B cell (primary cell): ENCODE measurements around the gene SMAD7. TPM values are rescaled to one million over a fixed set of nuclear protein-coding genes. Genes with fewer than 3 reads are reported as not detected.
A peak's percentile ranks its signal among the peaks of the same experiment; 100 is the strongest.

ENCODE experiments used
- ATAC-seq: fragments of 200-7000 bp; cut with Tn5 transposase; one replicate; pipeline ENCODE4 v1.10.0; 2021; ENCODE audit warnings: low read depth, mild to moderate bottlenecking, moderate number of reproducible peaks, moderate library complexity
- CTCF ChIA-PET: fragments of 350-600 bp; sonication (Branson Sonifier 250); formaldehyde crosslinking; loops from one replicate; lab custom pipeline; 2021; ENCODE audit warnings: antibody characterized with exemption, inconsistent platforms; lab: Charles Lee
- POLR2A ChIA-PET: fragments of 350-600 bp; sonication (Branson Sonifier 250); formaldehyde crosslinking; loops from one replicate; lab custom pipeline; 2021; ENCODE audit warnings: antibody characterized with exemption; lab: Charles Lee
- DNase-seq: peaks from one replicate; pipeline ENCODE4 v3.0.0; 2013
- H2AFZ ChIP-seq: 2 replicates; pipeline ENCODE4 v1.6.1; 2012; ENCODE audit warnings: mild to moderate bottlenecking, low read depth, low read length; ENCODE audit not compliant: insufficient read depth, poor library complexity, severe bottlenecking
- H3K27ac ChIP-seq, 2 donors: 1 replicate in 1 of 2; 2 replicates in 1 of 2; pipeline ENCODE4 v1.5.1; 2012 to 2013; ENCODE audit warnings: low read length in 2 of 2, mild to moderate bottlenecking in 2 of 2, moderate library complexity in 1 of 2
- H3K27me3 ChIP-seq, 4 experiments: fragments of 200-600 bp in 1 of 4; sonication (generic) in 1 of 4; replicated peaks in 1 of 4; 1 replicate in 2 of 4; 2 replicates in 2 of 4; pipeline versions ENCODE4 v1.6.1 to v1.7.0; 2013 to 2016; ENCODE audit warnings: low read length in 3 of 4, mild to moderate bottlenecking in 2 of 4, mixed read lengths in 1 of 4, moderate library complexity in 1 of 4; ENCODE audit not compliant: insufficient read depth in 4 of 4, control insufficient read depth in 3 of 4; ENCODE audit errors: control extremely low read depth in 1 of 4
- H3K36me3 ChIP-seq, 2 experiments: replicated peaks in 1 of 2; 1 replicate in 1 of 2; 2 replicates in 1 of 2; pipeline versions ENCODE4 v1.6.1 to v1.7.1; 2013; ENCODE audit warnings: low read length in 1 of 2; ENCODE audit not compliant: insufficient read depth in 2 of 2, control insufficient read depth in 1 of 2; ENCODE audit errors: control extremely low read depth in 1 of 2, extremely low read depth in 1 of 2
- H3K4me1 ChIP-seq, 2 donors: fragments of 200-600 bp in 1 of 2; sonication (generic) in 1 of 2; 1 replicate in 1 of 2; 2 replicates in 1 of 2; pipeline versions ENCODE4 v1.5.1 to v1.6.1; 2013 to 2017; ENCODE audit warnings: low read length in 2 of 2; ENCODE audit not compliant: control insufficient read depth in 2 of 2, insufficient read depth in 2 of 2
- H3K4me2 ChIP-seq: replicated peaks from 2 replicates; pipeline ENCODE3; 2012; ENCODE audit warnings: mild to moderate bottlenecking, low read depth, low read length; ENCODE audit not compliant: poor library complexity, severe bottlenecking
- H3K4me3 ChIP-seq, 5 experiments: fragments of 200-600 bp in 1 of 5; sonication (generic) in 1 of 5; 1 replicate in 3 of 5; 2 replicates in 2 of 5; pipeline versions ENCODE4 v1.5.1 to v1.7.0; 2011 to 2016; ENCODE audit warnings: low read length in 4 of 5, mild to moderate bottlenecking in 4 of 5, low read depth in 2 of 5, control low read depth in 1 of 5, moderate library complexity in 1 of 5; ENCODE audit not compliant: insufficient read depth in 1 of 5; ENCODE audit errors: control extremely low read depth in 1 of 5, extremely low read depth in 1 of 5
- H3K79me2 ChIP-seq: fragments of 200-600 bp; sonication (generic); one replicate; pipeline ENCODE4 v1.6.0; 2016; ENCODE audit warnings: low read length; ENCODE audit not compliant: control insufficient read depth, insufficient read depth
- H3K9ac ChIP-seq: fragments of 200-600 bp; sonication (generic); 2 replicates; pipeline ENCODE4 v1.6.1; 2017; ENCODE audit warnings: mild to moderate bottlenecking, low read length, moderate library complexity
- H3K9me3 ChIP-seq, 3 donors: one replicate each; pipeline versions ENCODE4 v1.6.1 to v1.7.1; 2013; ENCODE audit warnings: low read length in 2 of 3; ENCODE audit not compliant: control insufficient read depth in 2 of 3, insufficient read depth in 1 of 3; ENCODE audit errors: control extremely low read depth in 1 of 3
- H4K20me1 ChIP-seq: 2 replicates; pipeline ENCODE4 v1.6.0; 2012; ENCODE audit warnings: mild to moderate bottlenecking, low read length; ENCODE audit not compliant: insufficient read depth, control insufficient read depth, poor library complexity, severe bottlenecking
- H3K27ac Mint-ChIP-seq: one replicate; pipeline ENCODE4 v1.8.0; 2021; ENCODE audit warnings: mixed read lengths
- H3K27me3 Mint-ChIP-seq: one replicate; pipeline ENCODE4 v1.8.0; 2021; ENCODE audit warnings: mixed read lengths
- H3K4me1 Mint-ChIP-seq: one replicate; pipeline ENCODE4 v1.8.0; 2021; ENCODE audit warnings: mixed read lengths
- H3K4me3 Mint-ChIP-seq: one replicate; pipeline ENCODE4 v1.8.0; 2021; ENCODE audit warnings: mixed read lengths
- H3K9me3 Mint-ChIP-seq: one replicate; pipeline ENCODE4 v1.8.0; 2022; ENCODE audit warnings: mixed read lengths; ENCODE audit not compliant: insufficient read depth
- EZH2 ChIP-seq: IDR thresholded peaks from 2 replicates; pipeline ENCODE4 v1.6.1; 2012; ENCODE audit warnings: borderline replicate concordance, low read depth, mild to moderate bottlenecking, moderate library complexity, low read length; ENCODE audit not compliant: insufficient read depth, poor library complexity, severe bottlenecking
- WGBS: methylation state at CpG from one replicate; pipeline ENCODE4 v1.1.5; 2013; ENCODE audit warnings: missing lambda C conversion rate; ENCODE audit not compliant: insufficient coverage; 5-methylcytosine and 5-hydroxymethylcytosine counted together
- intact Hi-C: fragments of 100-400 bp; cut with micrococcal nuclease; formaldehyde crosslinking; loops from one replicate; pipeline ENCODE4 v1.10.0; 2022
- polyA minus RNA-seq: library from RNA; depleted of rRNA, polyadenylated mRNA; stranded (reverse); fragments of >200 nt; gene quantifications from 2 replicates; pipeline ENCODE4 v1.2.3, GENCODE V29; 2012
- polyA plus RNA-seq: library from polyadenylated mRNA; depleted of rRNA; stranded (reverse); fragments of >200 nt; gene quantifications from 2 replicates; pipeline ENCODE4 v1.2.3, GENCODE V29; 2012
- total RNA-seq, 2 donors: library from RNA; stranded (reverse); fragments of 120-200 nt in 1 of 2; gene quantifications; 1 replicate in 1 of 2; 2 replicates in 1 of 2; pipeline versions ENCODE4 v1.2.3 to v1.2.4, GENCODE V29; 2013 to 2022
- TF ChIP-seq, protein P1 (sequence below): fragments of 200-600 bp; IDR thresholded peaks from one replicate; pipeline ENCODE4 v1.8.0; 2022; ENCODE audit warnings: antibody characterized with exemption, mild to moderate bottlenecking

Gene SMAD7, protein sequence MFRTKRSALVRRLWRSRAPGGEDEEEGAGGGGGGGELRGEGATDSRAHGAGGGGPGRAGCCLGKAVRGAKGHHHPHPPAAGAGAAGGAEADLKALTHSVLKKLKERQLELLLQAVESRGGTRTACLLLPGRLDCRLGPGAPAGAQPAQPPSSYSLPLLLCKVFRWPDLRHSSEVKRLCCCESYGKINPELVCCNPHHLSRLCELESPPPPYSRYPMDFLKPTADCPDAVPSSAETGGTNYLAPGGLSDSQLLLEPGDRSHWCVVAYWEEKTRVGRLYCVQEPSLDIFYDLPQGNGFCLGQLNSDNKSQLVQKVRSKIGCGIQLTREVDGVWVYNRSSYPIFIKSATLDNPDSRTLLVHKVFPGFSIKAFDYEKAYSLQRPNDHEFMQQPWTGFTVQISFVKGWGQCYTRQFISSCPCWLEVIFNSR
- total RNA-seq (20.9 and 24.8 TPM in 2 replicates), polyA plus RNA-seq (10.1 and 30.8 TPM in 2 replicates), polyA minus RNA-seq (25.8 and 39.9 TPM in 2 replicates)
- total RNA-seq (2013) = 2.0 TPM

DNA sequence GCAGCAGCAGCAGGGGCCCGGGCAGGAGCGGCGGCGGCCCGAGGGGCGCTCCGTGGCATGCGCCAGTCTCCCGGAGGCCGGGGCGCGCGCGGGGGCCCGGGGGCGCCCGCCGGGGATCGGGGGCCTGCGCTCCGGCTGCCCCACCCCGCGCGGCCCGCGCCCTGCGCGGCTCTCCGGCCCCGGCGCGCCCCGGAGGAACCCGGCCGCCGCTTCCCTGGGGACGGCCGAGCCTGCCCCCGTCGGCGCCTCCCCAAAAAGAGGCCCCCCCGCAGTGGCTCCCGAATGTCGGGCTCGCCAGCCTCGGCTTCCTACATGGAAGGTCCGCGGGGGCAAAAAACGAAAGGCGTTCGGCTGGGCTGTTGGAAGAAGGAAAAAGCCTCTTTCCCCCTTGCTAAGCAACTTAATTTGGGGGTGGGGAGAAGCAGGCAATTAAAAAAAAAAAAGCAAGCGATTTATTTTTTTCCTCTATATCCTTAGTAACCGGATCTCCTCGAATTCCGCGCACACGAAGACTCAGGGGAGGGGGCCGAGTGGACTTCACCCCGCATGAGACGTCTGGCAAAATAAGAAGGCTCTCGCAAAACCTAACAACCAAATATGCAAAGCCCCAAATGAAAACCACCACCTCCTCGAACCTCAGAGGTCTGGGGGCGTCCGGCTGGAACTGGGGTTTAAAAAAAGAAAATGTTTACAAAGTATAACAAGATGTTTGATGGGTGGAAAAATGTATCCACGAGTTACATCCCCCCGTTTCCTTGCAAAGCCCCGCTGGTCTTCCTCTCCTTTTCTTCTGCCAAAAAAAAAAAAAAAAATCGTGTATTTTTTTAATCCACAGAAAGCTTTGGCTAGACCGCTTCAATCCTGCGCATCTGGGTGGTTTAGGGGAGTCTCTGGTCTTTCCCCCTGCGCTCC is at the start of gene SMAD7:
TSS of gene SMAD7 (minus strand) at position 430 of the 912 bp plus-strand sequence. CDS start 541 bp downstream, outside the sequence.
- under 1% methylated on average over 55 of the region's 71 CpGs for WGBS
- Histone ChIP-seq H3K27me3 (peaks cover 0 to 2% (median 0%) of the 10 kb centered on the region in 4 experiments), H3K4me3 (peak within 1 kb of the TSS; percentile 50 to 86 (median 68)), H4K20me1 (peaks cover 12% of the 10 kb centered on the region), H3K9ac (peak within 1 kb of the TSS; percentile 82), H3K4me1 (peaks cover 31 to 46% of the 10 kb centered on the region in 2 donors), H3K4me2 (peak within 1 kb of the TSS; percentile 97), H2AFZ (peak within 1 kb of the TSS; percentile 47), H3K36me3 (no peaks in the 10 kb centered on the region), H3K27ac (peak within 1 kb of the TSS in 1 of 2 donors; percentile 91), H3K79me2 (peaks cover 39% of the 10 kb centered on the region), H3K9me3 (no peaks in the 10 kb centered on the region)
- intact Hi-C loops = loop anchor here (5.0 kb wide), 1 partner anchor 1337 kb away; the partner anchor contains the start of gene CXXC1
- H3K27me3 Mint-ChIP-seq = no peaks in the 10 kb centered on the region
- ATAC-seq (no peak), DNase-seq (no peak)
- no peaks in the 10 kb centered on the region for H3K9me3 Mint-ChIP-seq
- ChIA-PET POLR2A (interaction anchor here (0.5 to 2.6 kb wide), 8 partner anchors 10 to 170 kb away, joined by 3 to 22 read pairs (median 8); no protein-coding TSS in a partner anchor), CTCF (interaction anchor here (0.7 to 3.4 kb wide), 10 partner anchors 10 to 174 kb away, joined by 3 to 14 read pairs (median 4); no protein-coding TSS in a partner anchor)
- TF ChIP-seq EZH2 = no peak
- TF ChIP-seq, protein P1, sequence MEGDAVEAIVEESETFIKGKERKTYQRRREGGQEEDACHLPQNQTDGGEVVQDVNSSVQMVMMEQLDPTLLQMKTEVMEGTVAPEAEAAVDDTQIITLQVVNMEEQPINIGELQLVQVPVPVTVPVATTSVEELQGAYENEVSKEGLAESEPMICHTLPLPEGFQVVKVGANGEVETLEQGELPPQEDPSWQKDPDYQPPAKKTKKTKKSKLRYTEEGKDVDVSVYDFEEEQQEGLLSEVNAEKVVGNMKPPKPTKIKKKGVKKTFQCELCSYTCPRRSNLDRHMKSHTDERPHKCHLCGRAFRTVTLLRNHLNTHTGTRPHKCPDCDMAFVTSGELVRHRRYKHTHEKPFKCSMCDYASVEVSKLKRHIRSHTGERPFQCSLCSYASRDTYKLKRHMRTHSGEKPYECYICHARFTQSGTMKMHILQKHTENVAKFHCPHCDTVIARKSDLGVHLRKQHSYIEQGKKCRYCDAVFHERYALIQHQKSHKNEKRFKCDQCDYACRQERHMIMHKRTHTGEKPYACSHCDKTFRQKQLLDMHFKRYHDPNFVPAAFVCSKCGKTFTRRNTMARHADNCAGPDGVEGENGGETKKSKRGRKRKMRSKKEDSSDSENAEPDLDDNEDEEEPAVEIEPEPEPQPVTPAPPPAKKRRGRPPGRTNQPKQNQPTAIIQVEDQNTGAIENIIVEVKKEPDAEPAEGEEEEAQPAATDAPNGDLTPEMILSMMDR = no peak
- peak within 1 kb of the TSS; percentile 99 for H3K4me3 Mint-ChIP-seq
- H3K27ac Mint-ChIP-seq = peak within 1 kb of the TSS; percentile 94
- peaks cover 37% of the 10 kb centered on the region for H3K4me1 Mint-ChIP-seq
